HL-60/S4 (cell line): ENCODE data around the gene CDH7.

Experiments
- in situ Hi-C: fragments of 300-500 bp; cut with MboI; formaldehyde crosslinking; loops from 2 replicates; pipeline ENCODE4 v1.14.3; 2022; ENCODE audit warnings: low sequenced_read_pairs

Gene CDH7

DNA sequence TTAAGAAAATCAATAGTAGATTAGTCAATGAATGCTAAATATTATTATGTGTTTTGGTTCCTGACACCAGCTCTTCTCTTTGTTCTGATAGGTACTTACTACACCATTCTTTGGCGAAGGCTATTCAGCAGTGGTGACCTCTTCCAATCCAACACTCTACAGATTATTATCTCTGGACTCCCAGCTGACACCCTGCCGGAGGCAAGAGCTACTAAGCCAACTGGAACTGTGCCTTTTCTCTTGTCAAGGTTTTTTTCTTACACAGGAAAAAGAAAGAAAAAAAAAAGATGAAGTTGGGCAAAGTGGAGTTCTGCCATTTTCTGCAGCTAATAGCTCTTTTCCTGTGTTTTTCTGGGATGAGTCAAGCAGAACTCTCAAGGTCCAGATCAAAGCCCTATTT lies 11.7 kb downstream of the CDH7 start:
- in situ Hi-C loops = no loop called here

DNA sequence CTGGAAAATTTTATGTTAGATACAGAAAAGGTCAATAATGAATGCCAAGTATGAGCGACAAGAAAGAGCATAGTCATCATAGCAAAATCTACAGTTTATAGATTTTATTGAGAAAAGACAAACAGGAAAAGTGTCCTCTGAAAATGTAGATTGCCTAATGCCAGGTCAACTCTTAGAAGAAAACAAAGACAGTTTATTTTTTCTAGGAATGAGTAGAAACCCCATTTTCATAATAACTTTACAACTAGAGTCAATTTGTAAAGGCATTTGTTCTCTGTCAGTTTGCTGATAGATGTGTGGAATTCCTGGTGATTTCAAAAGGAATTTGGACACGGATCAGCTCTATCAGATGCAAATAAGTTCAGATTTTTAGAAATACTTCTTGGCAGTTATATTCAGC lies 16.6 kb downstream of the CDH7 start:
- in situ Hi-C loops = no loop called here

DNA sequence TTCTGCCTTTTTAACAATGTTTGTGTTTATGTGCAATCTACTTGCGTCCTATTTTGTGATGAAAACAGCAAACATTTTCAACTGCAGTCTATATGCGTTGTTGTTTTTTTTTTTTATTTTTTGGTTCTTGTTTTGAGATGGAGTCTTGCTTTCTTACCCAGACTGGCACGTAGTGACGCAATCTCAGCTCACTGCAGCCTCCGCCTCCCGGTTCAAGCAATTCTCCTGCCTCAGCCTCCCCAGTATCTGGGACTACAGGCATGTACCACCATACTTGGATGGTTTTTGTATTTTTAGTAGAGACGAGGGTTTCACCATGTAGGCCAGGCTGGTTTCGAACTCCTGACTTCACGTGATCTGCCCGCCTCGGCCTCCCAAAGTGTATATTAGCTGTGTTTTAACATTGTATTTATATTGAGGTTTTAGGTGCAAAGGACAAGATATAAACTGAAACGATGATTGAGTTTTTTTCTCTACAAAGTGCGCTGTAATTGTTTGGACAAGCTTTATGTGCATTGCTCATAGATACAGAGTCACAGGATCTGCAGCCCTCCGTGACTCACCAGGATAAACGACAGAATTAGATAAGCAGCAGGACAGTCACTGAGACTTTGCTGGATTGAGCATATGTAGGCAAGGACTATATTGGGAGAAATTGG lies 17.4 kb downstream of the CDH7 start:
- in situ Hi-C loops = no loop called here

DNA sequence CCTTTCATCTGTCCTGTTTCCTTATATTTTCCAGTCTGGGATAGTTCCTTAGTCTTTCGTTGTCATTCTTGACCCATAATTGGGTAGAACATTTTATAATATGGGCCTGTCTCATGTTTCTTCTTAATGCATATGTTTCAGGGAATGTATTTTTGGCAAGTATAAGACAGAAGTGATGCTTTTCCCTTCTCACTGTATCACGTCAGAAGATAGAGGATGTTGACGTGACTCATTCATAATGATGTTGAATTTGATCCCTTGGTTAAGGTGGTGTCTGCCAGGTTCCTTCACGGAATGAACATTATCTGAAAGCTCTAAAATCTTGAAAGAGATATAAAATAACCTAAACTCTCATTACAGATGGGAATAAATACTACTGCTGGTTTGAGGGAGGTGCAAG lies 18.8 kb downstream of the CDH7 start:
- in situ Hi-C loops = no loop called here

DNA sequence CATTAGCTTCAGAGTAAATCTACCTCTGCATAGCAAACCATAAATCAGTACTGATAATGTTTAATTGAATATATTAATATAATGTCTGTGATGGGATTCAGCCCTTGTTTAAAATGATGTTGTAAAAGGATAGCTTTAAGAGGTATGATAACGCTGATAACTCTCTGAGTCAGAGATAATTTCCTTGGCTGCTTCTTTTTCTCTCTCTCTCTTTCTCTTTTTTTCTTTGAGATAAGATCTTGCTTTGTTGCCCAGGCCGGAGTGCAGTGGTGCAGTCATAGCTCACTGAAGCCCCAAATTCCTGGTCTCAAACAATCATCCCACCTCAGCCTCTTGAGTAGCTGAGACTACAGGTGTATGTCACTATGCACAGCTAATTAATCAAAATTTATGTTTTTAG lies 35.7 kb downstream of the CDH7 start:
- in situ Hi-C loops = no loop called here

DNA sequence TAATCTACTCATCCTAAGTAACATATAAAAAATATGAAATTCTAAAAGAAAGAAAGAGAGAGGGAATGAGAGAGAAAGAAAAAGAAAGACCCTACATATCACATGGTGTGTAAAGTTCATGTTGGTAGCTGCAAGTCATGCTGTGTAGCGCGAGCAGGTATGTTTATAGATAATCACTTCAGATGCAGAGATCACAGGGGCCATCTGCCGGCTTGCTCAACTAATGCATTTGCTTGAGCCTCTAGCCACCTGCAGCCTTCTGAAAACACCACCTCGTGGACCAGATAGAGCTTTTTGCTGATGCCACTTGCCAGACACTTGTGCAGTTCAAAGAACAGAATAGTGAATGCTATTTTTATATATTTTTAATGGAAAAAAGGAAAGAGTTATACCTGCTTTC lies 37.6 kb downstream of the CDH7 start:
- in situ Hi-C loops = no loop called here

DNA sequence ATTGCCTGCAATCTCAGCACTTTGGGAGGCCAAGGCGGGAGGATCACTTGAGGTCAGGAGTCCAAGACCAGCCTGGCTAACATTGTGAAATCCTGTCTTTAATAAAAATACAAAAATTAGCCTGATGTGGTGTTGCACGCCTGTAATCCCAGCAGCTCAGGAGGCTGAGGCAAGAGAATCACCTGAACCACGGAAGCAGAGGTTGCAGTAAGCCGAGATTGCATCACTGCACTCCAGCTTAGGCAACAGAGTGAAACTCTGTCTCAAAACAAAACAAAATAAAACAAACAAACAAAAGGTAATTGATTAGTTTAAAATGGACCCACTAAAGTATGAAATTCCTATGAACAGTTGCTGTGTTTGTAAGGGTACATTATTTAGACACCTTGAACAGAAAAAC lies 39.8 kb downstream of the CDH7 start:
- in situ Hi-C loops = no loop called here

DNA sequence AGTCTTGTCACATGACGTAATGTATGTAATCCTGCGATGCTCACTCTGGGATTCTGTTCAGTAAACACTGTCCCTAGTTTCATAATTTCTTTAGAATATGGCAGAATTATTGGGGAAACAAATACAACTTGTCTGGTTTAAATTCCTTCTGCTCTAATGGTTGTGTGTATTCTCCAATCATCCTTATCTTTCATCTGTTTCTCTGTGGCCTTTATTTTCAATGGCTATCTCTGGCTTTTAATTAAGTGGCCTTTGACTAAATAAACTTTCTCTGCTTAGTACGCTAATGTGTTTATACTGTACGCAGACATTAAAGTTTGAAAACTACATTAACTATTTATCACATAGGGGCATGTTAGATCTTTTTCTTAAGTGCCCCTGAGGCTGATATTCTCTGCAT lies 40.9 kb downstream of the CDH7 start:
- in situ Hi-C loops = no loop called here

DNA sequence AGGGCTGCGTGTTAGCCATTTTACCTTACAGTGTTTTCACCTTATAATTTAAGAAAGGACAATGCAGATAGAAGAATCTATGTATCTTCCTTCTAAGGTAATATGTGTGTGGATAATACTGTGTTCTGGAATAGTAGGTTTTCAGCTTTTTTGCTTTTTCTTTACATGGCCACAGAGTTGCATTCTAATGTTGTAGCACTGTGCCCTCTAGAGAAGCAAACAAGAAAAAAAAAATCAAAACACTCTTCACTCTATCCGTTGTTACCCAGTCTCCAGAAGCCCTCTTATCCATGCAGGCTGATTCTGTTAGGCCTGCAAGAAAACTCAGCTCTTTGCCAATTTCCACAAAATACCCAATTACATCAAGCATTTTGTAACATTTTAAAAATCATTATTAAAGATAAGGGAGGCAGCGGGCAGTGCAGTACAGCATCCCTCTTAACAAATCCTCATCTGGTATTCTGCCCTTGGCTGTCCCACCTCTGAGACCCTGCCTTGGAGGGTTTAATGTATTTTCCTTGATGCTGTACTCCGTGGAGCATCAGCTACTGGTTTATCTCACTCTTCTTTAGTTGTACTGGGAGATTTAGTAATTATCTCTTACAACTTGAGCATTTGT lies 41.8 kb downstream of the CDH7 start:
- in situ Hi-C loops = no loop called here

DNA sequence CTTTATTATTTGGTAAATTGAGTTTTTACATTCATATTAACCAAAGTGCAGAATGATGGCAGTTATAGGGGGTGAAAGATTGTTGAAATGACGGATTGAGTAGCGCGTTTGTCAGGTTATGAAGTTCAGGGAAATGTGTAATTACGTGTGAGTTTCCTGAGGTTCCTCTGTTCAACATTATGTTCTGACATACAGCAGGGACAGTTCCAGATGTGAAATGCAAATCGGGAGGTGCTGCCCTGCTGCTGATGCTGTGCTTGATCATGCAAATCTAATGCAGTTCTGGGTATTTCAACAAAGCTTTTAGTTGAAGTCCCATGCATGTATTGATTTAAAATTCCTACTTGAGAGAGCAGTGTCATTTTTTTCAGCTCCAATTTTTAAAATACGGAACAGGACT lies 57.9 kb downstream of the CDH7 start:
- in situ Hi-C loops = no loop called here

DNA sequence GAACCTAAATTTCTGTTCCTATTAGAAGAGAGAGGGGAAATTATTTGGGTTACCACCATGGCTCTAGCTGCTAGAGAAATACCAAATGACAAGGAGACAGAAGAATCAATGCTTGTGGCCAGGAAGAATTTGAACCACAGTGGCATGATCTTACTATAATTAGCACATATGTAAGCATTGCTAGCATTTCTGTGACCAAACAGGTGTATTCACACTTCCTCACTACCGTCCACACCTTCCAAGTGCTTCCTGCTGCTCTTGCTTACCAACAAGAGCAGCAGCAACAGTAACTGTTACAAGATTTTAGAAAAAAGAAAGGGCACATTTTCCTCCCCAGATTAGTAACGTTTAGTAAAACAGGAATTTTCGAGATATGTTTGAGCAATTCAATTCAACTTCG lies 60.5 kb downstream of the CDH7 start:
- in situ Hi-C loops = no loop called here

DNA sequence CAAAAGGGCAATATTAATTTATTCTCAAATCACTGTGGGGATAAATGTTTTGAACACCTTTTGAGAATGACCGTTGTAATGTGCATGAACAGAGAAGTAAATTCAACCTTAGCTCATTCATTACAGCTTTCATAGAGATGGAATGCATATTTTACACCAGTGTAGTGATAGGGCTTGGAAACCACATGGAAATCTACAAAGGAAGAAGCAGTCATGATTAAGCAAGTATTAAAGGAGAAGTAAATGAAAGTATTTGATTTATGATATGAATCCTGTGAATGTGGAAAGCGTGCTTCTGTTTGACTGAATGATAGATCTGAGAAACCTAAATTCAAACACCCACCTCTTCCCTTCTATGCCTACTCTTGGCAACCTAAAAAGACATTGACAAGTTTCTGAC lies 64.7 kb downstream of the CDH7 start:
- in situ Hi-C loops = no loop called here

DNA sequence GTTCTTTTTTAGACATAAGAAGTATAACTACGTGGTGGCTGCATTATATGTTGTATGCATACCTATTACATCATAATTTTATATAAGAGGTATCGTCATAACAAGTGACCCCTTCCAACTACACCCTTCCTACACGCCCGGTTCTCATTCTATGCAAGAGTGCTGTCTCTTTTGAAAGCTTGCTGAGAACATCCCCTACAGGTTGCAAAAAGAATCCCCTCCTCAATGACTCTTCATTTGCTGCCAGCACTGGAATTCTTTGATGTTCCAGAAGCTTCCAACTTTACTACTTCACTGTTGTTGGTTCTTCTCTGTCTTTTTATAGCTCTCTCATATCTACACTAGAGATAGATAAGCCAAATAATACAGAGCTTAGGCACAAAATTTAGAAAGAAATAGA lies 66.4 kb downstream of the CDH7 start:
- in situ Hi-C loops = no loop called here

DNA sequence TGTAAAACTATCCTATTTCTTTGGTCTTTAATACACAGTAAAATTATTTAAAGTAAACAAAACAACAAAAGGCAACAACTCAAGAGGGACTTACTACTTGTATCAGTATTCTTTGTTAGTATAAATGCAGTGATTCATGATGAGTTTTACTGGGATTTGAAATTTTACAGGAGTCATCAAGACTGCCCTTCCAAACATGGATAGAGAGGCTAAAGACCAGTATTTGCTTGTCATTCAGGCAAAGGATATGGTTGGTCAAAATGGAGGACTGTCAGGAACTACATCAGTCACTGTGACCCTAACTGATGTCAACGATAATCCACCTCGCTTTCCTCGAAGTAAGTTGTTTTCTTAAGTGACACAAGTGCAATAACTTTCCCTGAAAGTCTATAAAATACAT lies 71.1 kb downstream of the CDH7 start:
- in situ Hi-C loops = no loop called here

DNA sequence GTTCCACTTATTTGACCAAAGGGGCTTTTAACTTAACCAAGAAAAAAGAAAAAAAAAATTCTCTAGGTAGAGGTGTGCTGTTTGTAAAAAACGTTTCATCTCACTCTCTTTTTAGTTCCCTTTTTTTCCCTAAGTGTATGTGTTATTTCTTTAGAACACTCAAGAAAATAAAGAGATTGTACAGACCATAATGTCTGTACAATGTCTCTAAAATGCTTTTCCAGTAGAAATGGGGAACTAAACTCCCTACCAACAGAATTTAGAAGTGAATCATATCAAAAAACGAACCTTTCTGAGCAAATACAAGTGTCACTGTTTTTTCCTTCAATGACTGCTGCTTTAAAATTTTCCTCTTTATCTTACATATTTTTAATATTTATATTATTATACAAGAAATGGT lies 72.0 kb downstream of the CDH7 start:
- in situ Hi-C loops = no loop called here

DNA sequence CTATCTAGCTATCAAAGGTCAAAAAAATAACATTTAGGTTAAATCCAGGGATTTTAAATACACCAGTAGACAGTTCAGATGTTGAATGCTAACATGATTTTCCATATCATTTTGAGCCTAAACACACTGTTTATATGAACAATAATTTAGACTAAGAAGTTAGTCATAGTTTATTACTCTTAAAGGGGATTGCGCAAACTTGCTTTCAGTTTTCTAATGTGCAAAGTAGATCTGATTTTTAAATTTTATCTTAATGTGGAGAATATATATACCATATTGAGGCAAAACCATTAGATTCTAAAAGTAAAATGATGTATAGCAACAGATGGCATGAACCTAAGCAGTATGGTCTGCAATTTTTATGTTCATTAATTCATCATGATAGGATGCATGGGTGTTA lies 76.6 kb downstream of the CDH7 start:
- in situ Hi-C loops = no loop called here

DNA sequence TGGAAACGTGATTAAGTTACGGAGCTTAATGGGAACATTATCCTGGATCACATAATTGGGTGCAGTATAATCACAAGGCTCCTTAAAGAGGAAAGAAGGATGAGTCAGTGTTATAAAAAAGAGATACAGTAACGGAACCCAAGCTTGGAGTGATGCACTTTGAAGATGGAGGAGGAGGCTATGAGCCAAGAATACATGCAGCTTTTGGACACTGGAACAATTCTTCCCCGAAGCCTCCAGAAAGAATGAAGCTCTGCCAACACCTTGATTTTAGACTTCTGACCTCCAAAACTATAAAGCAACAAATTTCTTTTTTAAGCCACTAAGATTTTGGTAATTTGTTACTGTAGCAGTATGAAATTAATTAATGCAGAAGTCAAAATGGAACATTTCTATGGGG lies 85.1 kb downstream of the CDH7 start:
- in situ Hi-C loops = no loop called here

DNA sequence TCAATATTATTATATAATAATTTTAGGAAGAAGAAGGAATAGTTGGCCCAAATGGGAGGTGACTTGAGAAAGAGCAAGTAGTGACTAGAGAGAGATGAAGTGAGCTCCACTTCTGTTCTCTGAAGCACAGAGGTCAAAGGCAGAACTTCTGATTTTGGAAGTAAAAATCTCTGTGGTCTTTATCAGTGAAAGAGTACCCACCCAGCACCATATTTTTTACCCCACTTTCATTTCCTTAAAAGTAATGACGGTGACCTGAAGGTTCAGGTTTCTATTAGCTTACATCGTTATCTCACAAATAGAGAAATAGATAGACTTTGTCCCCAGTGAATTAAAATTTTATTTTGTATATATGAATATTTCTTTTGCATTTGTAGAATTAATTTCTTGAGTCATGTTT lies 95.3 kb downstream of the CDH7 start:
- in situ Hi-C loops = no loop called here

DNA sequence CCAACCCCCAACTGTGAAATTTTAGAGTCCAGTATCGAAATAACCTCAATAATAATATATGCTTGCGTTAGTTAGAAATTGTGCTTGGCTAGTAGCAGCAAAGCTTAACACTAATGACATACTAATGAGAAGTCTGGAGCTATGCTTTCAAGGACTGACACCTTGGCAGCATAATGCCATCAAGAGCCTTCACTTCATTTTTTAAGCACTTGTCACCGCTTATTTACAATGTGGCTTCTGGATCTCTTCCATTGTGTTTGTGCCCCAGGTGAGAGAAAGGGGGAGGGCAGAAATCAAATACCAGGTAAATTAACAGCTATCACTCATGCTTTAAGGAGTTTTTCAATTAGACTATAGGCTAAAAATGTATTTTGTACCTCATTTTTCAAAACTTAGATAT lies 101.5 kb downstream of the CDH7 start:
- in situ Hi-C loops = no loop called here

DNA sequence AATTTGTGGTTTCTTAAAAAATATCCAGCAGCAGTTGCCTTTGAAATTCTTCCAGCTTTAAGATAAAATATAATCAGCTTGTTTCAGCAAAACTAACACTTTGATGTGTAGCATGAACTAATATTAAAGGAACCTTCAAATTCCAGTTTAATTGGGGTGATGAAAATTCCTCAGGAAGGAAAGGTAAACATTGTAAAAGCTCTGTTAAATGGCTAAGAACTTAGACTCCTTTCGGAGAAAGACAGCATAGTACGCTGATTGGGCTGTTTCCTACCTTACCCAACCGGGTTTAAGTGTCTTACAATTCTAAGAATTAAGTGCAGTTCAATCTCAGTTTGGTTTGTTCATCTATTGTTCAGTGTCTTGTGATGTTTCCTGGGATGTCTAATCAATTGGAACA lies 108.3 kb downstream of the CDH7 start:
- in situ Hi-C loops = no loop called here

DNA sequence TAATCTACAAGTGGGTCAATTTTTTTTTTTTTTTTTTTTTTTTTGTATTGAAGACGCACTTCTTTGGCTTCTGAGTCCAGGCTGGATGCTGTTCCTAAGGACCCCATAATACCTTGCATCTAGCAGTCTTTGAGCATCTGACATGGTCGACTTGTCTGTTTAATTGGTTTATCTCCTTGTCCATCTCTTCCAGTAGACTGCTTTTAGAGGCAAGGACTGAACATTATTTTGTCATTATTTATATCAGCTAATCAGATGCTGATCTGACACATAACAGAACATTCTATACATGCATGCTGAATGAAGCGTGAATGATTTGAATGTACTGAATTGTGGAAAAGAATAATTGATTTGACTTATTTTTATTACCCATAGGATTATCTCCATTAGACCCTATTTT lies 118.7 kb downstream of the CDH7 start:
- in situ Hi-C loops = no loop called here

DNA sequence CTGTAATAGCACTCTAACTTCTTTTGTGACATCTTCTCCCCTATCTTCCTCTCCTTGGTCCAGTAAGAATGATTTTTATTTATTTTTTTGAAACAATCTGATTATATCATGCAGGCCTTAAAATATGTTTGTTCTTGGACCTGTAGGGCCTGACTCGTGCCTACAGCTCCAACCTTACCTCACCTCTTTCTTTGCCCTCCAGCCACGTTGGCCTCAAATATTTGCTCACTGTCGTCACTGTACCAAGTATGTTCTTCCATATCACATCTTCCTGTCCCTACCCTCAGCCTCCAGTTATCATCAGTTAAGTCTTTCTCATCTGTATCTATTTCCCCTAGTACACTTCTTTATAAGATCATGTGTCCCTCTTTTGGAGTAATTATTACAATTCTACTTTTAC lies 125.5 kb downstream of the CDH7 start:
- in situ Hi-C loops = no loop called here

DNA sequence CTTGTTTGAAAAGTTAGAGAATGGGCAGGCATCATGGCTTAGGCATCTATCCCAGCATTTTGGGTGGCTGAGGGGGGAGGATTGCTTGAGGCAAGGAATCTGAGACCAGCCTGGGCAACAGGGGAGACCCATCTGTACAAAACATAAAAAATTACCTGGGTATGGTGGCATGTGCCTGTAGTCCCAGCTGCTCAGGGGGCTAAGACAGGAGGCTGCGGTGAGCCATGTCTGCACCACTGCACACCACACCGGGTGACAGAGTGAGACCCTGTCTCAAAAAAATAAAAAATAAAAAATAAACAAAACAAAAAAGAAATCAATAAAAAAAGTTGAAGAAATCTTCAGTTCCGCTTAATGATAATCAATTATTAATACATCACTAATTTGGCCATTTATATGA lies 146.5 kb downstream of the CDH7 start:
- in situ Hi-C loops = no loop called here
